Measurements from ENCODE around the gene NR2F1-AS1.

Gene NR2F1-AS1

GRCh38 chr5:93378073-93378472 lies 202.9 kb downstream of the NR2F1-AS1 start:
- DNase-seq = no peak

- no peak for DNase-seq
Measured at GRCh38 chr5:93371893-93372292, 209.1 kb downstream of the NR2F1-AS1 start.

GRCh38 chr5:93364378-93364777 lies 216.6 kb downstream of the NR2F1-AS1 start:
- no peak for DNase-seq

- no peak for DNase-seq
Measured at GRCh38 chr5:93360436-93361088, 220.5 kb downstream of the NR2F1-AS1 start.

- DNase-seq = no peak
Measured at GRCh38 chr5:93359960-93360305, 221.1 kb downstream of the NR2F1-AS1 start.

Data from GDM1 (cell line).